OCI-LY1 (cell line): ENCODE results near the gene RND2.

ENCODE experiments used
- H2AFZ ChIP-seq: fragments of 200-600 bp; sonication (generic), shearing (Covaris generic); 2 replicates; pipeline ENCODE4 v1.6.0; 2014; ENCODE audit warnings: antibody characterized with exemption, mild to moderate bottlenecking, low read length
- H3F3A ChIP-seq: fragments of 200-600 bp; sonication (generic), shearing (Covaris generic); 2 replicates; pipeline ENCODE4 v1.6.0; 2014; ENCODE audit warnings: mild to moderate bottlenecking, antibody characterized with exemption, low read length, moderate library complexity; ENCODE audit not compliant: insufficient read depth
- H3K27ac ChIP-seq: fragments of 200-600 bp; sonication (generic); 2 replicates; pipeline ENCODE4 v1.5.1; 2014; ENCODE audit warnings: low read length, mixed run types, mild to moderate bottlenecking, low read depth; ENCODE audit not compliant: poor library complexity, severe bottlenecking
- H3K27me3 ChIP-seq: fragments of 200-600 bp; sonication (generic); 2 replicates; pipeline ENCODE4 v1.6.0; 2014; ENCODE audit warnings: antibody characterized with exemption, mild to moderate bottlenecking, low read length, moderate library complexity; ENCODE audit not compliant: insufficient read depth
- H3K36me3 ChIP-seq: fragments of 200-600 bp; sonication (generic); 2 replicates; pipeline ENCODE4 v1.6.1; 2014; ENCODE audit warnings: mild to moderate bottlenecking, antibody characterized with exemption, low read length, moderate library complexity, mixed read lengths; ENCODE audit not compliant: insufficient read depth
- H3K4me1 ChIP-seq: fragments of 200-600 bp; sonication (generic); 2 replicates; pipeline ENCODE4 v1.5.1; 2014; ENCODE audit warnings: mild to moderate bottlenecking, low read length, moderate library complexity; ENCODE audit not compliant: insufficient read depth, severe bottlenecking
- H3K4me2 ChIP-seq: fragments of 200-600 bp; sonication (generic), shearing (Covaris generic); 2 replicates; pipeline ENCODE4 v1.6.1; 2014; ENCODE audit warnings: low read length
- H3K4me3 ChIP-seq: fragments of 200-600 bp; sonication (generic); 2 replicates; pipeline ENCODE4 v1.5.1; 2014; ENCODE audit warnings: low read length, low read depth, mild to moderate bottlenecking, mixed read lengths; ENCODE audit not compliant: poor library complexity, severe bottlenecking
- H3K79me2 ChIP-seq: fragments of 200-600 bp; shearing (Covaris generic); 2 replicates; pipeline ENCODE4 v1.6.1; 2016; ENCODE audit warnings: mixed run types, low read length, mixed read lengths; ENCODE audit not compliant: insufficient read depth
- H3K9ac ChIP-seq: fragments of 200-600 bp; sonication (generic), shearing (Covaris generic); 2 replicates; pipeline ENCODE4 v1.6.1; 2014; ENCODE audit warnings: mild to moderate bottlenecking, low read length, mixed read lengths
- H3K9me2 ChIP-seq: fragments of 200-600 bp; sonication (generic), shearing (Covaris generic); 2 replicates; pipeline ENCODE4 v1.6.1; 2014; ENCODE audit warnings: low read depth, mild to moderate bottlenecking, low read length, mixed read lengths
- H3K9me3 ChIP-seq: fragments of 200-600 bp; shearing (Covaris generic); 2 replicates; pipeline ENCODE4 v1.6.1; 2014; ENCODE audit warnings: low read length, mixed read lengths
- H4K20me1 ChIP-seq: fragments of 200-600 bp; sonication (generic), shearing (Covaris generic); 2 replicates; pipeline ENCODE4 v1.6.0; 2016; ENCODE audit warnings: mild to moderate bottlenecking, low read length; ENCODE audit not compliant: insufficient read depth
- EZH2 ChIP-seq: fragments of 200-600 bp; sonication (generic), shearing (Covaris generic); IDR thresholded peaks from 2 replicates; pipeline ENCODE4 v1.8.0; 2017; ENCODE audit warnings: borderline replicate concordance, mixed run types, mild to moderate bottlenecking, antibody characterized with exemption, low read length, moderate library complexity, mixed read lengths
- TF ChIP-seq, protein P1 (sequence below): fragments of 200-600 bp; sonication (generic), shearing (Covaris generic); IDR thresholded peaks from 2 replicates; pipeline ENCODE4 v1.5.1; 2017; ENCODE audit warnings: mild to moderate bottlenecking, antibody characterized with exemption, low read length, moderate library complexity, mixed read lengths

Gene RND2

DNA sequence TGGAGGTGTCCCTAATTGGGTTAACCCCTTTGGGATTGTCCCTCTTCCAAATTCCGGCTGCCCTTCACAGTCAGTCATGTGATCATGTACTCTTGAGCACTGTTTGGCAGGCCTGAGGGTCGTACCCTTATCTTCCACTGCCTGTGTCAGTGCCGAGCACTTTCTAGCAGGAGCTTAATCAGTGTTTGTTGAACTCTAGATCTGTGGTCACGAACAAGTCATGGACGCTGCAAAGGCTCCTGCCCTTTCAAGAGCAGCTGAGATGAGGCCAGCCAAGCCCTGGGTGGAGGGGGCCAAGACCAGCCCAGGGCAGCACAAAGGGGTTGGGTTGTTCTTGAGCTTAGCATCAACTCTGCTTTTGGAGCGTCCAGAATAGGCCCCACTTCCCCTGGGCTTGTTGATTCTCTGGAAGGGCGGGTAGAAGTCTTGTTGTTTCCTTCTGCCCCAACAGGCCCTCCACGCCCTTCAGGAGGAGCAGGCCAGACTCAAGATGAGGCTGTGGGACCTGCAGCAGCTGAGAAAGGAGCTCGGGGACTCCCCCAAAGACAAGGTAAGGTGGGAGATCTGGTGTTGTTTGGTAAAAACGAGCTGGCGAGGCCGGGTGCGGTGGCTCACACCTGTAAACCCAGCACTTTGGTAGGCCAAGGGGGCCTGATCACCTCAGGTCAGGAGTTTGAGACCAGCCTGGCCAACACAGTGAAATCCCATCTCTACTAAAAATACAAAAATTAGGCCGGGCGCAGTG, 13.1 kb upstream of the RND2 start:
- Histone ChIP-seq H3K36me3 (peaks cover 7% of the 10 kb centered on the region; the same call in 1 of the 2 replicates), H3K27ac (no peak overlapping the region), H3K4me1 (peaks cover 3% of the 10 kb centered on the region), H3K4me3 (no peak overlapping the region), H2AFZ (no peak overlapping the region), H3K9me3 (no peaks in the 10 kb centered on the region), H3F3A (no peaks in the 10 kb centered on the region), H3K79me2 (no peaks in the 10 kb centered on the region), H3K9me2 (no peaks in the 10 kb centered on the region), H3K27me3 (no peaks in the 10 kb centered on the region), H3K4me2 (no peak overlapping the region), H4K20me1 (no peaks in the 10 kb centered on the region), H3K9ac (no peak overlapping the region)
- TF ChIP-seq, protein P1, sequence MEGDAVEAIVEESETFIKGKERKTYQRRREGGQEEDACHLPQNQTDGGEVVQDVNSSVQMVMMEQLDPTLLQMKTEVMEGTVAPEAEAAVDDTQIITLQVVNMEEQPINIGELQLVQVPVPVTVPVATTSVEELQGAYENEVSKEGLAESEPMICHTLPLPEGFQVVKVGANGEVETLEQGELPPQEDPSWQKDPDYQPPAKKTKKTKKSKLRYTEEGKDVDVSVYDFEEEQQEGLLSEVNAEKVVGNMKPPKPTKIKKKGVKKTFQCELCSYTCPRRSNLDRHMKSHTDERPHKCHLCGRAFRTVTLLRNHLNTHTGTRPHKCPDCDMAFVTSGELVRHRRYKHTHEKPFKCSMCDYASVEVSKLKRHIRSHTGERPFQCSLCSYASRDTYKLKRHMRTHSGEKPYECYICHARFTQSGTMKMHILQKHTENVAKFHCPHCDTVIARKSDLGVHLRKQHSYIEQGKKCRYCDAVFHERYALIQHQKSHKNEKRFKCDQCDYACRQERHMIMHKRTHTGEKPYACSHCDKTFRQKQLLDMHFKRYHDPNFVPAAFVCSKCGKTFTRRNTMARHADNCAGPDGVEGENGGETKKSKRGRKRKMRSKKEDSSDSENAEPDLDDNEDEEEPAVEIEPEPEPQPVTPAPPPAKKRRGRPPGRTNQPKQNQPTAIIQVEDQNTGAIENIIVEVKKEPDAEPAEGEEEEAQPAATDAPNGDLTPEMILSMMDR = no peak
- TF ChIP-seq EZH2 = no peak

GRCh38 chr17:43013296-43013695, 11.7 kb upstream of the RND2 start:
- Histone ChIP-seq H4K20me1 (no peaks in the 10 kb centered on the region), H2AFZ (no peak overlapping the region), H3K9ac (no peak overlapping the region)

DNA sequence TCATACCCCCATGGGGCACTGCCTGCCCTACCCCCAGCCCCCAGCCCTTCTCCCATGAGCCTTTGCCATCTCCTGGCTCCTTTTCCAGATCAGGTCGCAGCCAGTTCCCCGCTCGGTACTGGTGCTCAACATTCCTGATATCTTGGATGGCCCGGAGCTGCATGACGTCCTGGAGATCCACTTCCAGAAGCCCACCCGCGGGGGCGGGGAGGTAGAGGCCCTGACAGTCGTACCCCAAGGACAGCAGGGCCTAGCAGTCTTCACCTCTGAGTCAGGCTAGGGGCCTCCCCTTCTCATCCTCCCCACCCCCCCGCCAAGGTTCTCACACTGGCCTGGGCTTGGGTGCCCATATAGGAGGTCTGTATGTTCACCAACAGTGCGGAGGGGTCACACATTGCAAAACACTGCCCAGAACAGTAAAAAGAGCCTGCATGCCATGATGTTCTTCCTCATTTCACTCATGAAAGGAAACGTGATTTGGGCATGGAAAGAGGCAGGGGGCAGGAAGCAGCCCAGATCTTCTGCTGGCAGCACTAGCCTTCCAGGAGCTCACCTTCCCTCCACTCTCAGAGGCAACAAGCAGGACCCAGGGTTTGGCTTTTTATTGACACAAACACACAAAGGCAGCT, 10.9 kb upstream of the RND2 start:
- Histone ChIP-seq H3K4me1 (peaks cover 9% of the 10 kb centered on the region), H3K9ac (no peak overlapping the region)
- no peak for TF ChIP-seq EZH2
- TF ChIP-seq, protein P1 = no peak

More at GRCh38 chr17:43013296-43013695, 11.7 kb upstream of the RND2 start:
- no peaks in the 10 kb centered on the region for H3K9me2 ChIP-seq
- TF ChIP-seq, protein P1 = no peak
- TF ChIP-seq EZH2 = no peak
- no peak overlapping the region for H3K4me2 ChIP-seq
- no peaks in the 10 kb centered on the region for H3K9me3 ChIP-seq
- H3K27ac ChIP-seq = no peak overlapping the region
- H3K36me3 ChIP-seq = peaks cover 7% of the 10 kb centered on the region; the same call in 1 of the 2 replicates
- H3K4me3 ChIP-seq = no peak overlapping the region
- no peaks in the 10 kb centered on the region for H3K79me2 ChIP-seq
- peaks cover 5% of the 10 kb centered on the region for H3K4me1 ChIP-seq
- no peaks in the 10 kb centered on the region for H3F3A ChIP-seq
- no peaks in the 10 kb centered on the region for H3K27me3 ChIP-seq

More for the DNA sequence above, 10.9 kb upstream of the RND2 start:
- H3K4me2 ChIP-seq = no peak overlapping the region
- H3K9me2 ChIP-seq = no peaks in the 10 kb centered on the region
- H3K4me3 ChIP-seq = no peak overlapping the region
- H3K27me3 ChIP-seq = no peaks in the 10 kb centered on the region
- H3F3A ChIP-seq = no peaks in the 10 kb centered on the region
- no peak overlapping the region for H3K27ac ChIP-seq
- no peaks in the 10 kb centered on the region for H4K20me1 ChIP-seq
- no peaks in the 10 kb centered on the region for H3K79me2 ChIP-seq
- no peak overlapping the region for H2AFZ ChIP-seq
- H3K36me3 ChIP-seq = peaks cover 7% of the 10 kb centered on the region; the same call in 1 of the 2 replicates
- no peaks in the 10 kb centered on the region for H3K9me3 ChIP-seq
